Suprapubic skin (tissue), 4 donors: Measurements from ENCODE around the gene DTD1. TPM values are rescaled to one million over a fixed set of nuclear protein-coding genes. Genes with fewer than 3 reads are reported as not detected.

Source experiments
- DNase-seq, 2 donors: peaks; one replicate each; pipeline ENCODE4 v3.0.0-alpha.2; 2019; ENCODE audit warnings: low spot score in 2 of 2
- H3K27ac ChIP-seq: fragments of 200-600 bp; sonication (generic); one replicate; pipeline ENCODE4 v1.5.1; 2019
- H3K27me3 ChIP-seq: fragments of 200-600 bp; sonication (generic); one replicate; pipeline ENCODE4 v1.5.1; 2019
- H3K36me3 ChIP-seq: fragments of 200-600 bp; sonication (generic); one replicate; pipeline ENCODE4 v1.5.1; 2019
- H3K4me1 ChIP-seq: fragments of 200-600 bp; sonication (generic); one replicate; pipeline ENCODE4 v1.5.1; 2019
- H3K4me3 ChIP-seq: fragments of 200-600 bp; sonication (generic); one replicate; pipeline ENCODE4 v1.5.1; 2019; ENCODE audit warnings: mild to moderate bottlenecking
- H3K9me3 ChIP-seq: fragments of 200-600 bp; sonication (generic); one replicate; pipeline ENCODE4 v1.5.1; 2019
- CTCF ChIP-seq, 2 donors: fragments of 200-600 bp in 1 of 2; fragments of 450-650 bp in 1 of 2; sonication (generic) in 1 of 2; IDR thresholded peaks; one replicate each; pipeline ENCODE4 v1.5.1; 2016 to 2019; ENCODE audit warnings: antibody characterized with exemption in 2 of 2, mild to moderate bottlenecking in 1 of 2, moderate library complexity in 1 of 2
- EP300 ChIP-seq: sonication (generic); formaldehyde crosslinking; IDR thresholded peaks from one replicate; pipeline ENCODE4 v1.6.1; 2017; ENCODE audit warnings: antibody characterized with exemption
- POLR2A ChIP-seq, 2 donors: fragments of 450-650 bp; IDR thresholded peaks; one replicate each; pipeline ENCODE4 v1.6.1; 2017; ENCODE audit warnings: antibody characterized with exemption in 2 of 2, mild to moderate bottlenecking in 2 of 2, moderate library complexity in 2 of 2
- POLR2AphosphoS5 ChIP-seq, 3 donors: sonication (generic); formaldehyde crosslinking; IDR thresholded peaks; one replicate each; pipeline ENCODE4 v1.6.1; 2017; ENCODE audit warnings: antibody characterized with exemption in 3 of 3
- WGBS: methylation state at CpG from one replicate; pipeline ENCODE4 v1.1.5; 2018; 5-methylcytosine and 5-hydroxymethylcytosine counted together
- total RNA-seq, 4 donors: library from RNA; depleted of rRNA; stranded (reverse); fragments of >200 nt; gene quantifications; one replicate each; pipeline ENCODE4 v1.1.0, GENCODE V29; 2016

Gene DTD1
- total RNA-seq, 4 donors from 2014 or later: 22.5 to 33.2 (median 27.0) TPM

- Histone ChIP-seq H3K4me1 (peaks cover 8% of the 10 kb centered on the region), H3K27ac (no peak overlapping the region), H3K27me3 (no peaks in the 10 kb centered on the region), H3K4me3 (no peak overlapping the region), H3K9me3 (no peaks in the 10 kb centered on the region), H3K36me3 (no peaks in the 10 kb centered on the region)
- no peak for TF ChIP-seq EP300
- TF ChIP-seq CTCF (IDR thresholded peaks at IDR 0.05): no peak
- no peak for TF ChIP-seq POLR2A (IDR thresholded peaks at IDR 0.05)
- TF ChIP-seq POLR2AphosphoS5 (IDR thresholded peaks at IDR 0.05): no peak
- WGBS: 53% methylated on average over 3 of the region's 3 CpGs
- DNase-seq: no peak
Measured at GRCh38 chr20:18645196-18645745, 57.4 kb downstream of the DTD1 start.

- Histone ChIP-seq H3K27ac (no peak overlapping the region), H3K36me3 (no peaks in the 10 kb centered on the region), H3K4me3 (no peak overlapping the region), H3K9me3 (no peaks in the 10 kb centered on the region), H3K4me1 (peaks cover 8% of the 10 kb centered on the region), H3K27me3 (no peaks in the 10 kb centered on the region)
- DNase-seq: no peak
- WGBS: 82% methylated on average over 6 of the region's 6 CpGs
- TF ChIP-seq POLR2A (IDR thresholded peaks at IDR 0.05) (no peak), EP300 (no peak), CTCF (IDR thresholded peaks at IDR 0.05) (no peak), POLR2AphosphoS5 (IDR thresholded peaks at IDR 0.05) (no peak)
Measured at GRCh38 chr20:18645851-18646250, 58.0 kb downstream of the DTD1 start.

DNA sequence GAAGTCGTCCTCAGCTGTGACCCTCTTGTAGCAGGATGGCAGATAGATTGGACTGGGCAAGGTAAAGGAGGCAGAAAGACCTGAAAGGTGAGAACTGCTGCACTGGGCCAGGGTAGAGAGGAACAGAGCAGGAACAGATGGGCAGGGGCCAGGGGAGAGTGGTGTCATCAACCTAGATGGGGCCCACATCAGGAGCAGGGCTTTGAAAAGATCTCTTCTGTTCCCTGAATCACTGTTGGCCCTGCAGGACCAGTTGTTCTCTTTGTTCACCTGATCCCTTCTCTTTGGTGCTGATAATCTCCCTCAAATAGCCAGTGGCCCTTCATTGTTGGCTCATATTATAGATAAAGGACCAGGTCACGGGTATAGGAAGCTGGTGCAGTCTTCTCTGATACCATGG, 59.9 kb downstream of the DTD1 start:
- DNase-seq: no peak
- Histone ChIP-seq H3K4me3 (no peak overlapping the region), H3K4me1 (peaks cover 8% of the 10 kb centered on the region), H3K9me3 (no peaks in the 10 kb centered on the region), H3K36me3 (no peaks in the 10 kb centered on the region), H3K27ac (no peak overlapping the region), H3K27me3 (no peaks in the 10 kb centered on the region)
- WGBS: 86% methylated on average over 1 of the region's 2 CpGs
- TF ChIP-seq EP300 (no peak), CTCF (IDR thresholded peaks at IDR 0.05) (no peak), POLR2AphosphoS5 (IDR thresholded peaks at IDR 0.05) (no peak), POLR2A (IDR thresholded peaks at IDR 0.05) (no peak)

DNA sequence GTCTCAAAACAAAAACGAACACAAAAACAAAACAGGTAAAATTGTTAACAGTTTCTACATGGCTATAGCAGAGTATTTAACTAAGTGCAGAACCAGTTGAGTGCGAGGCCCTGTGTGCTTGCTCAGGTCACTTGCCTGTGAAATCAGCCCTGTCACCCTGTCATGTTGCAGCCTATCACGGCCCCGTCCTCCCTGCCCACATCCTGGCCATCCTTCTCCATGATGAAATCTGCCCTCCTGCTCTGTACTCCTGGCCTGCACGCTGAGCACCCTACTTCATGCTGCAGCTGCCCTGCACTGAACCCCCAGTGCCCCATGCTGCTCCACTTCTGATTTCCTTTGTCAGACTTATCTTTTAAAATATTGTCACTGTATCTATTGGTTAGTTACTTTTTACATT, 62.4 kb downstream of the DTD1 start:
- no peak overlapping the region for H3K27ac ChIP-seq
- no peaks in the 10 kb centered on the region for H3K36me3 ChIP-seq
- H3K27me3 ChIP-seq: no peaks in the 10 kb centered on the region
- DNase-seq: no peak
- TF ChIP-seq EP300 (no peak), POLR2A (IDR thresholded peaks at IDR 0.05) (no peak), POLR2AphosphoS5 (IDR thresholded peaks at IDR 0.05) (no peak), CTCF (IDR thresholded peaks at IDR 0.05) (no peak)
- no peak overlapping the region for H3K4me3 ChIP-seq
- H3K9me3 ChIP-seq: no peaks in the 10 kb centered on the region
- 85% methylated on average over 5 of the region's 5 CpGs for WGBS
- no peaks in the 10 kb centered on the region for H3K4me1 ChIP-seq

DNA sequence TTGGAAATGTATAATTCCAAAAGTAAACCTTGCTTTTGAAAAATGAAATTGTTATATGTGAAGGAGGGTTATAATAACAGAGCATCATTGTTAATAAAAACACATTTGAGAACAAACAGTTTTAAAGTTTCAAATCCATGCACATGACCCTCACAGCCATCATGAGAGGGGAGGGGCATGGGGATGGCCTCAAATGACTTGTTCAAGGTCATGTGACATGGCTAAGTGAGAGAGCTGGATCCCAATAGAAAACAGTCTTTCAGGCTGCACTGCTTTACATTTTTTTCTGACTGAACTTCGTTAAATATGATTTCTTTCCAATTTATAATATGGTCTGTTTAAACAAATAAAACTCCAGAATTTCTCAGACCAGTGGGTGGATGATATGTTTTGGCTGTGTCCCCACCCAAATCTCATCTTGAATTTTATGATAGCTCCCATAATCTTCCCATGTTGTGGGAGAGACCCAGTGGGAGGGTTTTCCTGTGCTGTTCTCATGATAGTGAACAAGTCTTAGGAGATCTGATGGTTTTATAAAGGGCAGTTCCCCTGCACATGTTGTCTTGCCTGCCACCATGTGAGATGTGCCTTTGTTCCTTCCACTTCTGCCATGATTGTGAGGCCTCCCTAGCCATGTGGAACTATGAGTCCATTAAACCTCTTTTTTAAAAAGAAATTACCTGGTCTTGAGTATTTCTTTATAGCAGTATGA, 66.0 kb downstream of the DTD1 start:
- Histone ChIP-seq H3K27ac (no peak overlapping the region), H3K4me1 (no peaks in the 10 kb centered on the region), H3K4me3 (no peak overlapping the region), H3K36me3 (no peaks in the 10 kb centered on the region), H3K27me3 (no peaks in the 10 kb centered on the region), H3K9me3 (no peaks in the 10 kb centered on the region)
- WGBS: 75% methylated on average over 1 of the region's 1 CpG
- TF ChIP-seq CTCF (IDR thresholded peaks at IDR 0.05) (no peak), POLR2A (IDR thresholded peaks at IDR 0.05) (no peak), POLR2AphosphoS5 (IDR thresholded peaks at IDR 0.05) (no peak), EP300 (no peak)
- DNase-seq: no peak
